NOMO-1 (cell line): ENCODE data around the gene RER1.

Experiments
- DNase-seq, 2 experiments: peaks; one replicate each; lab custom pipeline; 2025; ENCODE audit not compliant: unreplicated experiment in 2 of 2; lab: John Stamatoyannopoulos, UW

Gene RER1

GRCh38 chr1:2442661-2443060 is 51.0 kb downstream of the RER1 start:
- no peak for DNase-seq

GRCh38 chr1:2443277-2444137 is 51.9 kb downstream of the RER1 start:
- DNase-seq: no peak

- no peak for DNase-seq
Measured at GRCh38 chr1:2444138-2444591, 52.5 kb downstream of the RER1 start.

- DNase-seq: no peak
Measured at GRCh38 chr1:2445162-2445822, 53.7 kb downstream of the RER1 start.

- DNase-seq: no peak
Measured at GRCh38 chr1:2445823-2446215, 54.2 kb downstream of the RER1 start.

DNA sequence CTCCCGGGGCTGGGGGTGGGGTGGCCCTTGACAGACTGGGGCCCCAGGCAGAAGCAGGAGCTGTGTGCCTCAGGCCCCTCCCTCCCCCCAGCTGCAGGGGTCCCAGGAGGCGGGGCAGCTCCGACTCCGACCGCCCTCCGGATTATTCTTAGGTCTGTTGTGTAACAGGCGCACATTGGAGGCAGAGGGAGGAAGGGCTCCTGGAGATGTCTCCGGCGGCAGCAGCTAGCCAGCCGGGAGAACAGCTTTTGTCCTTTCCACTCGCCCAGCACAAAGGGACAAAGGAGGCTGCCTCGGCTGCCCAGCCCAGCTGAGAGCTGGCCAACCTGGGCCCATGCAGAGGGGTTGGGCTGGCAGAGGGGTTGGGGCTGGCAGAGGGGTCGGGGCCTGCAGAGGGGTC is 54.8 kb downstream of the RER1 start:
- no peak for DNase-seq

DNA sequence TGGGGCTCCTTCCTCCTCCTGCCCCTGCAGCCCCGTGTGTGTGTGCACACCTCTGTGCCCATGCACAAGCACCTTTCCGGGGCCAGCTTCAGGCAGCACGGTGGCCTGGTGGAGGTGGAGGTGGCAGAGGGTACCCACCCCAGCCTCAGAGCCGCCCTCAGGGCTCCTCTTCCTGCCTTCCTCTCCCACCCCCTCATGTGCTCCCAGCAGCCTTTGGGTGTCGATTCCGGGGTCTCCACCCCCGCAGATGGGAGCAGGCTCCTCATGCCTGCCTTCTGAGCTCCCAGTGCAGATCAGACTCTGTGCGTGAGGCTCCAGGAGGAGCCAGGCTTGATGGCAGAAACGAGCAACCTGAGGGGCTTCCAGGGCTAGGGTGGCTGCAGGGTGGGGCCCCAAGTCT is 55.2 kb downstream of the RER1 start:
- DNase-seq: no peak

DNA sequence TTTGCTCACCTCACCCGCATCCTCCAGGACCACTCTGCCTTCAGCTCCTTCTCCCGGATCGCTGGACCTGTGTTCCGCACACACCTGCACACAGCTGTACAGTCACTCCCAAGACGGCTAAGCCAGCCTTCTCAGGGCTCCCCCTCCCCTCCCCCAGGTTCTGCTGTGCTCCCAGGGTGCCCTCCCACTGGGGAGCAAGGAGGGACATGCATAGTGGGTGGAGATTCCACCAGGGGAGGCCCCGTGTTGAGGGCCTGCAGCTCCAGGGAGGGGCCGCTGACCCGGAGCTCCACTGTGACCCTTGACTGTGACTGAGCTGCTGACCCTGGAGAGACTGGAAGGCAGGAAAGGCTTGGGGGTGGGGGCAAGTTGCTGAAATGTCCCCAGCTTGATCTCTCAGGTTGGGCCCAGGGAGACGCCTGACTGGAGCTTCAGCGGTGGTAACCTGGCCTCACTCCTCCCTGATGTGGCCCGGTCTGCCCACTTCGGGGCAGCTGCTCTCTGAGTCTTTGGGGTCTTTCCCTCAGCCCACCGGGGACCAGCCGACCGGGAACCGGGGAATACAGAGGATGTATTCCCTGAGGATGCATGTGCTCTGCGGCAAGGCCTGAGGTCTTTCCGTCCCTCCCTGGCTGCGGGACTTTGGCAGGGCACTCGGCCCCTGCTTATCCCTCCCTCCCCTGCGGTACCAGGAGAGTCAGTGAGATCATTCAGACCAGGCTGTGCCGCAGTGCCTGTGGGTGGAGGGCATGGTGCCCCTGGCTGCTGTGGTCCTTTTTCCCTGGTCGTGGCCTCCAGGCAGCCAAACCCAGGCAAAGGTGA is 55.8 kb downstream of the RER1 start:
- no peak for DNase-seq

DNA sequence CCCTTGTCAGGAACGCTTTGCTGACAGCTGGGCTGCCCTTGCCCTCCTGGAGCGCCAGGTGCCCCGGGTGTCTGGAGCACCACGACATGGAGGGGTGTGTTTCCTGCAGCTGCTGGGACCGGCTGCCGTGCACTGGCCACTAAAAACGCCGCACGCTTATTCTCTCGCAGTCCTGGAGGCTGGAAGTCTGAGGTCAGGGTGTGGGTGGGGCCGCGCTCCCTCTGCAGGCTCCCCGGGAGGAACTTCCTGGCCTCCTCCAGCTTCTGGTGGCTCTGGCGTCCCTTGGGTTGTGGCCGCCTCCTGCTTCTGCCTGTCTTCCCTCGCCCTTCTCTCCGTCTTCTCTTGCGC is 56.4 kb downstream of the RER1 start:
- DNase-seq: no peak

GRCh38 chr1:2449636-2450454 is 58.2 kb downstream of the RER1 start:
- no peak for DNase-seq

GRCh38 chr1:2451741-2452140 is 60.1 kb downstream of the RER1 start:
- no peak for DNase-seq

- DNase-seq: no peak
Measured at GRCh38 chr1:2452201-2452931, 60.7 kb downstream of the RER1 start.

DNA sequence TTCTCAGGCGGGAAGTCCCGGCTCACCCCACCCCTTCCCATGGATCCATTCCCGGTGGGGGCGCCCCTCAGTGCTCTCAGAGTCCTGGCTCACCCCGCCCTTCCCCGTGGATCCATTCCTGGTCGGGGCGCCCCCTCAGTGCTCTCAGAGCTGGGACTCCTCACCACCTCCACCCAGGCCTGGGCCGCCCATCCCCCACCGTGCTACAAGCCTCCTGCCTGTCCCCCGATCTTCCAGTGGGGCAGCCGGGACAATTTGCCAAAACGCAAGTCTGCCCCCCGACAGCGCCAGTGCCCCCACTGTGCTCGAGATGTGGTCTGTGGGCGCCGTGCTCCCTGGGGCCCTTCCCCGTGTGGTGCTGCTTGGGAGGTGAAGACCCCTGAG is 61.3 kb downstream of the RER1 start:
- DNase-seq: no peak

- DNase-seq: no peak
Measured at GRCh38 chr1:2454227-2454626, 62.6 kb downstream of the RER1 start.
